GM19099 (cell line): ENCODE measurements around the gene LDAF1.

Experiments used
- POLR2A ChIP-seq: IDR thresholded peaks from 3 replicates; pipeline ENCODE4 v1.6.1; 2011; ENCODE audit warnings: low read depth; ENCODE audit not compliant: insufficient read length; ENCODE audit errors: extremely low read depth

Gene LDAF1

DNA sequence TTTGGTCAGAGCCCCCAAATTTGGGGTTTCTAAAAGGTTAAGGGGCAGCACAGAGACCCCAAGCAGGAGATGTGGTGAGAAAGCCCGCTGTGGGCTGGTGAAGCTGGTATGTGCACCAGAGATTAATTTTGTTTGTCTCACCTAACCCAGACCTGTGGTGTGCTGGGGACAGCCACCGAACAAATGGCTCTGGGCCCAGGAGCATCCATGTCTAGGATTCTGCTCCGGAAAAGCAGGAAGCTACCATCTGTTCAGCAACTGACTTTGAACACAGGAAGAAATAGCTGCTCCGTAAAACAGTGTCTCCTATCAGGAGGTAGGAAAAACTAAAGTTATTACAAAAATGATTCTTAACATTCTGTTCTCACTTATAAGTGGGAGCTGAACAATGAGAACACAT lies 55.6 kb downstream of the LDAF1 start:
- TF ChIP-seq POLR2A = no peak

DNA sequence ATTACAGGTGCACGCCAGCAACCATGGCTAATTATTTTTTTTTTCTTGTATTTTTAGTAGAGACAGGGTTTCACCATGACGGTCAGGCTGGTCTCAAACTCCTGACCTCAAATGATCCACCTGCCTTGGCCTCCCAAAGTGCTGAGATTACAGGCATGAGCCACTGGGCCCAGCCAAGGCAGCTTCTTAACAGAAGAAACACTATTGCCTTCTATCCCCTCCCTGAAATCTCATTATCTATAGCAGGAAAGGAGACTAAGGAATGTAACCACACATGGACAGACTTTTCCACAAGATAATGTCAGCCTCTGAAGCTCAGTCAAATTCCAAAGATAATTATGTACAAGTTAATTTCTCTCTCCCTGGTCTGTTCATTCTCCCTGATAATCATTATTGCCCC lies 58.6 kb downstream of the LDAF1 start:
- no peak for TF ChIP-seq POLR2A

DNA sequence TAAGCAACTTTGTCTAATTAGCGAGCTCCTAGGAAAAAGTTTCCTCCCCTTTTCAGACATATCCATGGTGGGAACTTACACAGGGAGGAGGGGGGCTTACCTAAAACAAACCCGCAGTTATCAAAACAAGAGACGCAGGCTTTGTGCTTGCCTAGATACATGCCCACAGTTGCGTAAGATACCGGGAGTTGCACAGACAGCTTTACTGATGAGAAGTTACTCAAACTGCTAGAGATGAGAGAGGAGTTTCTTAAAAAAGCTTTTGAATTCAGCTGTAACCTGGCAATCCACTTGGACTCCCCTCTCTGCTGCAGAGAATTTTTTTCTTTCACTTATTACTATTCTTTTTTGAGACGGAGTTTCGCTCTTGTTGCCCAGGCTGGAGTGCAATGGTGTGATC lies 59.7 kb downstream of the LDAF1 start:
- TF ChIP-seq POLR2A = no peak

DNA sequence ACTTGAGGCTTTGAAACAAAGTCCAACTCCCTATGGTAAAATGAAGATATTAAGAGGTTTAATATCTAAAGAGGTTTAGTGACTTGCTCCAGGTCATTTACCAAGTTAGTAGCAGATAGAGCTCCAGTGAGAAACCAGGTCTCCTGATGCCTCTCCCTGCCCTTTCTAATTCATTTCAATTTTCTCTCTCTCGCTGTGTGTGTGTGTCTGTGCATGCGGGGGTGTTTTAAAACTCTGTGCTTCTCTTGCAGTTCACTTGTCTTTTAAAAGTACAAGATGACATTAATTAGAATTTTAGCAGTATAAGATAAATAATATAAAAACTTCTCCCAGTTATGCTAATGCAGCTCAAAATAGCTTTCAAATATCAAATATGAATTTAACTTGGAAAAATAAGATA lies 61.1 kb downstream of the LDAF1 start:
- no peak for TF ChIP-seq POLR2A

DNA sequence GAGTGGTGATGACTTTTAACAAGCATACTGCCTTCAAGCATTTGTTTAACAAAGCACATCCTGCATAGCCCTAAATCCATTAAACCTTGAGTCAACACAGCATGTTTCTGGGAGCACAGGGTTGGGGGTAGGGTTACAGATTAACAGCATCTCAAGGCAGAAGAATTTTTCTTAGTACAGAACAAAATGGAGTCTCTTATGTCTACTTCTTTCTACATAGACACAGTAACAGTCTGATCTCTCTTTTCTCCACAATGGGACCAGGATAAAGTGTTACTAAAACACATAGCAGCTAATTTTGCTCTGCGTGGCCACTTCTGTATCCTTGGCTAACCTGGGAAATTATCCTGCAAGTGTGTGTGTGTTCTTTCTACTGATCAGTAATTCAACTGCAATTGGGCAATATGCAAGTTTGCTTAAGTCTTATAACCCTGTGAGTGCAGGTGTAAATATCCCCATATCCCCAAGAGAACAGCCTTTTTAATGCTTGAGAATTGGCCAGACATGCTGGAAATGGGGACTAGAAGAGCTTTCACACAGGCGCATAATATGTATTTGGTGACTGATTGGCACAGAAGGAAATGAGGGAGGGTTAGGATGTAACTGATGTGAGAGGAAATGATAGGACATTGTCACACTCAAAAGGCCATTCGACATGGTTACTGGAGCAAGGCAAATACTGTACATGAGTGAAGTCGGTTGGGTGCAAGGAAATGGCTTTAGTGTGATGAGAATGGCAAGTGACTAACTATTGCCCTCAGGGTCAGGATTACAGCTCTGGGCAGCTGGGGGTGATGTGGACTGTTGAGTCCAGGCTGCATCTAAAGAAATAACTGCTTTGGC lies 64.2 kb downstream of the LDAF1 start:
- no peak for TF ChIP-seq POLR2A

DNA sequence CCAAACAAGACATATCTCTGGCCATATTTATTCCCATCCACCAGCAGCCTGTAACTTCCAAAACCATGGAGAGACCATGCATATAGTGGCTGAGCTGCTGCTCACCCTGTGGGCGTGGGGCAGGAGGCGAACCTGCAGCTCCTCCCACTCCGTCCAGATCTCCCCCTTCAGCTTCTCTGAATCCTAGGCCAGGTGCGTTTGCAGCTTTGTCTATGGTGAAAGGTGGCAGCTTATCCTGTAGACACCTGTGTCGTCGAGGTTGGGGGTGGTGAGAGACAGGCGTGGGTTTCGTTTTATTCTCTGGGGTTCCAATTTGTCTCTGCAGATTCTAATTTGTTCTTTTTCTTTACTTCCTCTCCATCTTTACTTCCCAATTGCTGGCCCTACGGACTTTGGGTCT lies 65.3 kb downstream of the LDAF1 start:
- TF ChIP-seq POLR2A = no peak

DNA sequence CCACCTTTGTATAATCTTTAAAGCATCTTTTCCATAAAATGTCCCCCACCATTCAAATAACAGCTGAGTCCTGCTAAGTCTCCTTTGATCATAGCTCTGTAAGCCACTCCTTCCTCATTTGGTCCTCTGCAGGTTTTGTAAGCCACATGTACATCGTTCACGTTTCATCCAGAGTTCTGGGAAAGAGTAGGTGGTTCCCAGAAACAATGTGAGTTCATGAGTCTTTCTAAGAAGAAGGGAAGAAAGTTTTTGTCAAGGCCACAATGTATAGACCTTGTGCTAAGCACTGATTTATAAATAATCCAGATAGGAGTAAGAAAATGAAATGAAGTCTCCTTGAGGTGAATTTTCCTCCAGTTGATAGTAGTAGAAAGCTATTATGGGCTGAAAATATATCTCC lies 66.3 kb downstream of the LDAF1 start:
- no peak for TF ChIP-seq POLR2A

DNA sequence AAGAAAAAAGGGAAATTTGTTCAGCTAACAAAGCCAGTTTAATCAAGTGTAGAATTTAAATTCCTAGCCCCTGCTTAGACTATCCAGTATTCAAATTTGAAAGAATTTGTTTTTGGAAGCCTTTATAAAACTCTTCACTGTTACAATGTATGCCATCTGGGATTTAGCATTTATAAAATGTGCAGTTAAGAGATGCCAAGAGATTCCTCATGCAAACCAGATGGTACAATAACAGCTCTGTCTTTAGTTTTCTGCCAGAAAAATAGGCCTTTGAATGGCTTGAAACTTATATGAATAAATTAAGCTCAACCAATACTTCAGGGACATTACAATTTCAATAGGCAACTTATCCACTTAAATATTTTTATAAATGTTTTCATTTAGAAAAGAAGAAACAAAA lies 68.3 kb downstream of the LDAF1 start:
- TF ChIP-seq POLR2A = no peak

DNA sequence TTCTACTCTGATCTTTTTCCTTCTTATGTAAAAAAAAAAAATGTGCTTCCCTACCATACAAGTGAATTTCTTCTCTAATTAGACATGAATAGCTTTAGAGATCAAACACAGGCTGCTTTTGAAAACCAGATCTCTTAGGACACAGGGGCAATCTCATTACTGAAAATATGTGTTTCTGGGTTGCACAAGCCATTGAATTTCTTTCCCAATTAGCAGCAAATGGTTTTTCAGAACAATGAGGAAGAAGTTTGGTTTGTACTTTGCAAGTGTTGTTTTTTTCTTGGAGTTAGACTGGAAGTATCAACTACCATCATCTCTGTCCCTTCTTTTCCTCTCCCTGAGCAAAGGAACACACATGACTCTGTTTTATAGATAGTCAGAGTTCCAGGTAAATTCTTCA lies 69.4 kb downstream of the LDAF1 start:
- no peak for TF ChIP-seq POLR2A

DNA sequence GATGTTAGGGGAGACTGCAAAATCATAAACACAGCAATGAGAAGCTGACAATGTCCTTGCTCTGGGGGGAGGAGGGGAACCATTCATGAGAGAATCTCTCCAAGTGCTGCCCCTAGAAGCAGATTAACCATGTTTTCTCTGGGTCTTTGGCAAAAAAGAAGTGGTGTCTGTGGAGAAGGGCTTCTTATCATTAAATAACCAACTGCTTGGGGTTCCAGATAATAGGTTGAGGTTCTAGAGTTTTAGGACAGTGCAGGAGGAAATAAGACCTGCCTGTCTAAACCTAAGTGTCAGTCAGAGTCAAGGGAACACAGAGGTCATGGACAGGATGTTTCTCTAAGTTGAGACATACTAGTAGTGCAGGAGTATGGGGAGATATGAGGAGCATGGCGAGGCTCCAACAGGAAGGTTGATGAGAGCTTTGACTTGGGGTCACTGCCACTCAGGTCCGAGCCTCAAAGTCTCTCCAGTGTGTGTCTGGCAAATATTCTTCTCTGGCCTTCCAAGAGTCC lies 69.9 kb downstream of the LDAF1 start:
- no peak for TF ChIP-seq POLR2A
